ENCODE data around the gene USO1. TPM values are rescaled to one million over a fixed set of nuclear protein-coding genes. Genes with fewer than 3 reads are reported as not detected.
A peak's percentile ranks its signal among the peaks of the same experiment; 100 is the strongest.
"Not testable (repeated sequence)": the region's sequence is repeated elsewhere in the genome, so short reads cannot be mapped to it uniquely, and the experiment has no call there.

USO1 gene
- total RNA-seq, 1 experiment from 2014 or later = 24.5 TPM

- DNase-seq (ENCODE audit: low spot score) = no peak
Measured at GRCh38 chr4:75714704-75715103, 9.7 kb upstream of the USO1 start.

DNA sequence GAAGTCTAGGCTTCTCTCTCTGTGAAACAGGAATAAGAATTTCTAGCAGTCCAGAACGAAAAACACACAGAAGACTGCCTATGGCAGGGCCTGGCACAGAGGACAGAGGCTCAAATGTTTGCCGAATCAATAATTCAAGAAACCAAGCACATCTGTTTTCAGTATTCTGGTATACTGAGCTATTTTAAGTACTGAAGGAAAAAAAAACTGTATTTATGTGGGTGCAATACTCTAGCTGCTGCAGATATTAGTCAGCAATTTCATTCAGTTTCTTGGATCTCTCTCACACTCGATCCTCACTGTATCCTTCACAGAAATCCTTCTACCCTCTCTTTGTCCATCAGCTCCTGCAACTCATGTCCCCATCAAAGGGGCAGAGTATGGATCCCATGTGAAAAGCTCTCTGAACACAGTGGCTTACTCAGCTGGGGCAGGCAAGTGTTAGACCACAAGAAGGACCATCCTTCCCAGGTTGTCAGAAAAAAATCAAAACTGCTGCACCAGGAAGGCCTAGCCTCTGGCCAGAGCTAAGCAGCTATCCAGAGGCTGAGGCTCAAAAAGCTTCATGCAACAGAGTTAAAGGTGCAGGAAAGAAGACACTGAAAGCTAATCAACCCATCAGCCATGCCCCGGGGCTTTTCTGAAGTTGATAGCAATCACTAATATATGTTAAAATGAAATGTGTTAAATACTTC lies 9.1 kb upstream of the USO1 start:
- DNase-seq (ENCODE audit: low spot score) = no peak

DNA sequence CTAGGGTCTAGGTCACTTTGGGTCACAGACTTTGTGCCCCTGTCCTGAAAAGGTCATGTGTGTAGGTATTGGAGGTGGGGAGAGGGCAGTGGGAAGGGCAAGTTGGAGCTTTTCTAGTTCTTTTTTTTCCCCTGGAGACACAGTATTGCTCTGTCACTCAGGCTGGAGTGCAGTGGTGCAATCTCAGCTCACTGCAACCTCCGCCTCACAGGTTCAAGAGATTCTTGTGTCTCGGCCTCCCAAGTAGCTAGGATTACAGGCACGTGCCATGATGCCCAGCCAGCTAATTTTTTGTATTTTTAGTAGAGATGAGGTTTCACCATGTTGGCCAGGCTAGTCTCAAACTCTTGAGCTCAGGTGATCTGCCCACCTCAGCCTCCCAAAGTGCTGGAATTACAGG lies 8.3 kb upstream of the USO1 start:
- DNase-seq (ENCODE audit: low spot score) = not testable (repeated sequence)

DNA sequence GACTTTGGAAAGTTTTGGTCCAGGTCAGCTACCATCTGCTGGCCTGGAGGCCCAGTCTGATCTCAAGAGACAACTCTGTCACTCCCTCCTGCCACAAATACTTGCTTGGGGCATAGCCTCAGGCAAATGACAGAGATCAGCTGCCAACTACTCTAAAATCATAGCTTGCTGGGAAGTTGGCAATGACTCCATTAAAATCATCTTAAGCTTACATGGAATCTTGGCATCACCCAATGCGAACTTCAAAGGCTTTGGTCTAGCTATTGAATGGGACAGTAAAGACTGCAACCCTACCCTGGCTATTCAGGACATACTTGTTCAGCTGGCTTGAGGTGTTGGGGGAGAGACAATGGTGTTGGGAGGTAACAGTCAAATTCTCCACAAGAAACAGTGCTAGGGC lies 7.0 kb upstream of the USO1 start:
- DNase-seq (ENCODE audit: low spot score) = no peak

- DNase-seq (ENCODE audit: low spot score) = no peak
Measured at GRCh38 chr4:75718529-75718928, 5.8 kb upstream of the USO1 start.

- DNase-seq (ENCODE audit: low spot score) = no peak
Measured at GRCh38 chr4:75722417-75722816, 2.0 kb upstream of the USO1 start.

GRCh38 chr4:75723163-75724065 lies 963 bp upstream of the USO1 start:
- no peak for DNase-seq (ENCODE audit: low spot score)

DNA sequence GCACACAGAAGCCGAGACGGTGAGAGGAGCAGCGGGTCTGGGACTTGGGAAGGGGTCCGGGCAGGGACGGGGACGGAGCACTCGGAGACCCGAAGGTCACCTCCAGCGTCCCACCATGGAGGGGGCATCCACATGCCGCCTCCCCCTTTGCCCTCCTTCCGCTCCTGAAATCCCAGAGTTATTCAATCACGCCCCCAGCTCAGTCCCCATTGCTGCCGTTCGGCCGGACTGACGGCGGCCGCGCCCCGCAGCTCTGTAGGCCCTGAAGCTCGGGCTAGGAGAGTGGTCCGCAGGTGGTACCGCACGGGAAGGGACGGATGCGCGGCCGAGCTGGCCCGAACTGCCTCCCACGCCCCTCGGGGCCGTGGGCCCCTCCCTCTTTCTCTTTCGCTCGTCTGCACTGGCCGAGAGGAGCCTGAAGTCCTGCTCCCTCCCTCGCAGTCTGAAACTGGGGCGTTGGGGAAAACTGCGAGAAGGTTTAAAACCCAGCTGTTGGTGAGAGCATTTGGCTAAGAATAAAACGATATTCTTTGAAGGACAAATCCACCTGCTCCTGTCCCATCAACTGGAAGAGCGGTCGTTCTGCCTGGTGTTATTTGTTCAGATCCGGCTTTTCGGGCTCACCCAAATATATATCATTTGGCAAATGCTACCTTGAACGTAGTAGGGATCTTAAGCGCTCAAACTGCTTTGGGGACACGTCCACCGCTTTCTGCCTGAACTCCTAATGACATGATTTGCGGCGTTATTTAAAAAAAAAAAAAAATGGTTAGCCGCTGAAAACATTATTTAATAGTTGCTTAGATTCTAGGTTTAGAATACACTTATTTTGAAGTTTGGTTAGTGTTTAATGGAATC lies 719 bp downstream of the USO1 start:
- peak; percentile 72 for DNase-seq (ENCODE audit: low spot score)

GRCh38 chr4:75725942-75726538 lies 1.7 kb downstream of the USO1 start:
- not testable (repeated sequence) for DNase-seq (ENCODE audit: low spot score)

DNA sequence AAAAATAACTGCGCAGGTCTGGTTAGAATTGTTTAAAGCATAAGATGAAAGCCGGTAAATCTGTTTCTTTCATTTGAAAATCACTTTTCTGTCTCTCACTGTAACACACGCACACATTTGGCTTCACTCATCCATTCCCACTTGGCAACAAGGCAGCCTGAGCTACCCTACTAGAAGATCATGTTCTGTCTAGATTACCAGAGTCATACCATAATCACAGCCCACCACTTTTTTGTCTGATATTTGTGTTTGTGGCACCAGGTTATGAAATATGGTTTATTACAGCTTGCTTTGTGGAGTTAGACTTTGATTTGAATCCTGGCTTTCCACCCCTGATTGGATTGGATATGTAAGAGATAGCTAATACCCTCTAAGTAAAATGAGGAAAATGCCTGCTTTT lies 2.2 kb downstream of the USO1 start:
- no peak for DNase-seq (ENCODE audit: low spot score)

DNA sequence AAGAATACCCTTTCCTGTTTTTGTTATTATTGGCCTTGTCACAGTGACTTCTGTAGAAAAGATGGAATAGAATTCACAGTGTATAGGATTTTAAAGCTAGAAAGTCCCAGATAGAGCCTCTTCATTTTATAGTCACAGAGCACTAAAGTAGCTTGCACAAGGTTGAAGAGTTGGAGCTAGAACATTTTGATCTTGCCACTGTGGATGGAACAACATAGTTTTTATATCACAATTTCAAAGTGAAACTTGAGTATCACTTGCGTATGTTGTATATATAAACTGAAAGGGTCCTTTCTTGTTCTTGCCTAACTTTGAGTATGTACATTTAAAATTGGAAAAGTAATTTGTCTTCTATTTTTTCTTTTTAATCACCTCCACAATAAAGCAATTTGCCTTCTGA lies 2.7 kb downstream of the USO1 start:
- no peak for DNase-seq (ENCODE audit: low spot score)

DNA sequence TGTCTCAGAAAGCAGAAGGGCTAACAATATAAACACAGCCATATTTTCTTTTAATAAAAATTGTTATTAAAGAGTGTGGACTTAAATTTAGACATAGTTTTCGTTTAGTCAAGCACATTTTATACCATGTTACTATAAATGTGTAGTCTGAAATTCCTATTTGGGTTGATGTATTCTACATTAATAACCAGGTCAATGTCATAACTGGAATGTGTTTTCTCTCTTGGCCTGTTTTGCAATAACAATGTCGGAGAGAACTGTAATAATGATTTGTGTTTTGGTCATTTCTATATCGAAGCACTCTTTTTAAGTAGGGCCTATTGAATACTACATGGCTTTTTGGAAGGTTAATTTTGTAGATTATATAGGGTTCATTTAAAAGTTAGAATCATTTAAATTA lies 5.5 kb downstream of the USO1 start:
- no peak for DNase-seq (ENCODE audit: low spot score)

DNA sequence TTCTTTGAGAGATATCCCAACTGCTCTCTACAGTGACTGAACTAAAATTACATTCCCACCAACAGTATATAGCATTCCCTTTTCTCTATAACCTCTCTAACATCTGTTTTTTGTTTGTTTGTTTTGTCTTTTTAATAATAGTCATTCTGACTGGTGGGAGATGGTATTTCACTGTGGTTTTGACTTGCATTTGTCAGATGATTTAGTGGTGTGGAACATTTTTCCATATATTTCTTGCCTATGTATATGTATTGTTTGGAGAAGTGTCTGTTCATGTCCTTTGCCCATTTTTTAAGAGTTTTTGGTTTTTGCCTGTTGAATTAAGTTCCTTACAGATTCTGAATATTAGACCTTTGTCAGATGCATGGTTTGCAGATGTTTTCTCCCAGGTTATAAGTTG lies 9.0 kb downstream of the USO1 start:
- DNase-seq (ENCODE audit: low spot score) = no peak

DNA sequence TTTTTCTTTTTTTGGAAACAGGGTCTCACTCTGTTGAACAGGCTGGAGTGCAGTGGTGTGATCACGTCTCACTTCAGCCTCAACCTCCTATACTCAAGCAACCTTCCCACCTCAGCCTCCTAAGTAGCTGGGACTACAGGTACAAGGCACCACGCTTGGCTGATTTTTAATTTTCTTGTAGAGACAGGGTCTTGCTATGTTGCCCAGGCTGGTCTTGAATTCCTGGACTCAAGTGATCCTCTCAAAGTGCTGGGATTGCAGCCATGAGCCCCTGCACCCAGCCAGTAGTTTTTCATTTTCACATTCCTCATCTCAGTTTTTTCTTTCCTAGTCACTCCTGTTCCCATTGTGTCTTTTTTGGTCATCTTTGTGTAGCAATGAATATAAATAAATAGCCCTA lies 11.1 kb downstream of the USO1 start:
- no peak for DNase-seq (ENCODE audit: low spot score)

DNA sequence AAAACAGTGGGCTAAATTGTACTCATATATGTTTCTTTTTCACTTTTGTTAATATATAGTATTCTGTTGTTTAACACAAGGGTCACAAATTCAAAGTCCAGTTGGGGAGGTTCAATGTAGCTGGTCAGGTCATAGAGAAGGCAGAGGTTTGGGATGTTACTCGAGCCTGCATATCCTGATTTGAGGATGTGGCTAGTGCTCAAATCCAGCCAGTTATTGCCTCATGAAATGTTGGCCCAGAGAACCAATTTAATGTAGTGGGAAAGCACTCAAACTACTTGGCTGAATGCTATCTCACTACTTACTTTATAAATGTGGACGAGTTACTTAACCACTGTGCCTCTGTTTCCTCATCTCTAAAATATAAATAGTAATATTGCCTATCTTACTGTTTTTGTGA lies 12.5 kb downstream of the USO1 start:
- no peak for DNase-seq (ENCODE audit: low spot score)

GRCh38 chr4:75737398-75737797 lies 13.0 kb downstream of the USO1 start:
- DNase-seq (ENCODE audit: low spot score) = no peak

DNA sequence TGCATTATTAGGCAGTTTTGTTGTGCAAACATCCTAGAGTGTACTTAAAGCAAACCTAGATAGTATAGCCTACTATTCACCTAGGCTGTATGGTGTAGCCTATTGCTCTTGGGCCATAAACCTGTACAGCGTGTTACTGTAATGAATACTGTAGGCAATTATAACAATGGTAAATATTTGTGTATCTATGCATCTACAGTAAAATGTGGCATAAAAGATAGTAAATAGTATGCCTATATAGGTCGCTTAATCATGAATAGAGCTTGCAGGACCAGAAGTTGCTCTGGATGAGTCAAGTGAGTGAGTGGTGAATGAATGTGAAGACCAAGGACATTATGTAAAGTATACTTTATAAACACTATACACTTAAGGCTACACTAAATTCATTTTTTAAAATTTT lies 16.6 kb downstream of the USO1 start:
- DNase-seq (ENCODE audit: low spot score) = no peak

DNA sequence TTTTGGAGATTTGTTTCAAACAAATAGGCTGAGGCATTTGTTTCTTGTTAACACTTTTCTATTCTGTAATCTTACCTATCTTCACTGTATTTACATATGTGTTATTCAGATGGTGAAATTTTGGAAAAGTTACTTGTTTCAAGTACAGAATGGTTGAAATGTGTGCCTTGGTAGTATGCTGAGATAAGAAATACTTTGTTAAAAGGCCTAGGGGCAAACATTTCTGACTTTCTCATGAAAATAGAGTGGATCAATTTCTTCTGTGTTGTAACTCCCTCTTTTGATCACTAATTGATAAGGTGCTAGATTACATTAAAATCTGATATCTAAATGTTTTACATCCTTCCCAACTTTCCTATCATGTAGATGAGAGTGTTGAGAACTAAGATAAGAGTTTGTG lies 18.1 kb downstream of the USO1 start:
- DNase-seq (ENCODE audit: low spot score) = no peak

DNA sequence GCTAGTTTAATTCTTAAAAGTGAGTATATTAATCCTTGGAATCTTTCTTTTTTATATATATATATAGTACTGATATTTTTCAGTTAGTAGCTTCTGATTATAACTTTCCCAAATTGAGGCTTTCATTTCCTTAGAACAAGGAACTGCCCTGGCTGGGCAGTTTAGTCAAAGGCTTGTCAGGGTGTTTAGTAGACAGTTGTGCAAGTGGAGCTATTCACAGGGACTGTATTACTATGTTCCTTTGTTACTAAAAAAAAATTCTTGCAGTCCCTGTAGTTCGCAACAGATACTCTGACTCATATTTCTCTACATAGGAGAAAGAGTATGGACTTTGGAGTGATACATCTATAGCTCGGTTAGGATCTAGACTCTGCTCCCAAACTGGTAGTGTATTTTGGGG lies 20.8 kb downstream of the USO1 start:
- DNase-seq (ENCODE audit: low spot score) = no peak

- DNase-seq (ENCODE audit: low spot score) = no peak
Measured at GRCh38 chr4:75745721-75746199, 21.4 kb downstream of the USO1 start.

DNA sequence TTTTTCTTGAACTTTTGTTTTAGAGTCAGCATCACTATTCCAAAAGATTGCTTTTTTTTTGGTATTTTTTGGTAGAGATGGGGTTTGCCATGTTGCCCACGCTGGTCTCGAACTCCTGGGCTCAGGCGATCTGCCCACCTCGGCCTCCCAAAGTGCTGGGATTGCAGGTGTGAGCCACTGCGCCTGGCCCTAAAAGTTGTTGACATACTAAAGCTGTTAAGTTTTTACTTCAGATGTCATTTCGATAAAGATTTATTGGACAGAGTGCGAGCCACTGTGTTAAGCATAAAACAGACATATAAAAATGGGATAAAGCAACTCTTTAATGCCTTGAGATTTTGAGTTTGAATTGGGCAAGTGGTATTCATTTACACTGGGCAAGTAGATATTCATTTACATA lies 28.3 kb downstream of the USO1 start:
- DNase-seq (ENCODE audit: low spot score) = no peak

DNA sequence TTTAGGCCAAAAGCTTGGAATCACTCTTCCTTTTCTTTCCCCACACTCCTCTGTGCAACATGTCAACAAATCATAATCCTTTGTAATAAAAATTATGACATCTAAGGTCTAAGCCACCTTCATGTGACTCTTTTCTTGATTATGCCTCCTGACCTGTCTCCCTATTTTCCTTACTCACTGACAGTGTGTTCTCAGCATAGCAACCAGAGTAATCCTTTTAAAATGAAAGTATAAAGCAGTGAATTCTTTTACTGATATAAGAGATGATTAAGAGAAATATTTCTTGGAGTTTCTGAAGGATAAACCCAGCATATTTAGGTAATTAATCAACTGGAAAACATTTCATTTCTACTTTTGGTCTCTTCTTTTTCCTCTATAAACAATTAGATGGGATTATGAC lies 44.7 kb downstream of the USO1 start:
- DNase-seq (ENCODE audit: low spot score) = no peak

All from HT-29 (cell line).